GM21576 (cell line): ENCODE results near the gene ETV5.

Experiments used
- ATAC-seq: cut with Tn5 transposase; IDR thresholded peaks from one replicate; pipeline ENCODE4 v1.9.1; 2021; ENCODE audit warnings: mild to moderate bottlenecking, moderate library complexity; ENCODE audit not compliant: unreplicated experiment

The ETV5 gene

DNA sequence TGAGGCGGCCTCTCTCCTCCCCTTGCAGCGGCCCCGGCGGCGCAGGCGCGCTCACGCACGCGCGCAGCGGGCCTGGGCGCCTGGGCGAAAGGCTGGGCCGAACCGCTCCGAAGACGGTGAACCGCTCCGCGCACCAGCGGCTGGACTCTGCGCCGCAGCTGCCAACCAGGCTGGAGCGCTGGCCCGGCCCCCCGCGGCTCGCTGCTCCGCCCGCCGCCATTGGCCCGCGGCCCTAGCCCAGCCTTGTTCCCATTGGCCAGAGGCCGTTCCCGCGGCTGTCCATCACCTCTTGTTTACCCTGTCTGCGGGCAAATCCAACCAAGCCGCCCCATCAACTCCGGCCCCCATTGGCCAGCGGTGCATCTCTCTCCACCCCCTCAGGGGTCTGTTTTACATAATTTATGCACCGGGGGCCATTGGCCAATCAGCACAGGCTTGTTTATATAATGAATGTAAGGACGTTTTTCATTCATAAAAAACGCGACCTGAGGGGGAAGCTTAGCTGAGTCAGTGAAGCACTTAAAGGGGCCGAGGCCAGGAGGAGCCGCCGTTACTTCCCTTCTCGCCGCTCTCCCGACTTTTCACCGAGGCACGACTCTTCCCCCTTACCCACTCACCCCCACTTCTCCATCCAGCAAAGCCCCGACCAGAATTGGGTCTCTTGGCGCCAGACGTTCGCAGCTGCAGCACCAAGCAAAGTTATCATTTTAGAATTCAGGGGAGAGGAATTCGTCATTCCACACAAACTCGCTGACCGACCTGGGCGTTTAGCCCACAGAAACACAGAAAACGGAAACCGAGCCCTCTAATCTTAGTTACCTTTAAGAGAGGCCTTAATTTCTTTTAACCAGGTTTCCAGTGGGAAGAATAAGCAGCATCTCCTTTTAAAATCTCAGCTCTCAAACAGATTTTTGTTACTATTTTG is at the start of gene ETV5:
TSS of gene ETV5 (minus strand) at position 149 of the 925 bp plus-strand sequence. CDS start 3,221 bp downstream, outside the sequence.
- ATAC-seq: peak; percentile 95

DNA sequence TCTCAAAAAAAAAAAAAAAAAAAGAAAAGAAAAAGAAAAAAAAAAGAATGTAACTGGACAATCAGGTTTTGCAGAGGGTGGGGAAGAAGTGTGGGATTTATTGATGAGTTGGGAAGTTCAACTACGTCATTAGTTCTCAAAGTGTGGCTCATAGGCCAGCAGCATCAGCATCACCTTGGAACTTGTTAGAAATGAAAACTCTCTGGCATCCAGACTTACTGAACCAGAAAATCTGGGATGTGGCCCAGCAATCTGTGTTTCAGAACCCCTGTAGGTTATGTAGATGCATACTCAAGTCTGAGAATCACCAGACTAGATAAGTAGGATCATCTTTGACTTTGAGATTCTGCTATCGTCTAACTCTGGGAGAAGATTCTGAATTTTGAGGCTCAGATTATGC is 45.8 kb upstream of the ETV5 start:
- no peak for ATAC-seq

DNA sequence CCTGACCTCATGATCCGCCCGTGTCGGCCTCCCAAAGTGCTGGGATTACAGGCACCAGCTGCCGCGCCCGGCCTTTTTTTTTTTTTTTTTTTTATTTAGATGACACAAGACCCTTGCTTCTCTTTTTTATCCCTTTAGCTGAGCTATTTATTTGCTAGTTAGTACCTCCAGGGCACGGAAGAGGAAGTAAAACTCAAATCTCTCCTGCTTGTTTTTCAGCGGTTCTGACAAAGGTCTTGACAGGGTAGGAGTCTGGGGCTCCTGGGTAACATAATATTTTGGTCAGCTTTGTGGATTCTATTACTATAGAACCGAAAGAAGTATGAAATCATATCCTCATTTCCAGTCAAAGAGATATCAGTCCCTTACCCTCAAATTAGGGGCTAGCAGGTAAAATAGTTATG is 44.0 kb upstream of the ETV5 start:
- peak; percentile 86 for ATAC-seq

DNA sequence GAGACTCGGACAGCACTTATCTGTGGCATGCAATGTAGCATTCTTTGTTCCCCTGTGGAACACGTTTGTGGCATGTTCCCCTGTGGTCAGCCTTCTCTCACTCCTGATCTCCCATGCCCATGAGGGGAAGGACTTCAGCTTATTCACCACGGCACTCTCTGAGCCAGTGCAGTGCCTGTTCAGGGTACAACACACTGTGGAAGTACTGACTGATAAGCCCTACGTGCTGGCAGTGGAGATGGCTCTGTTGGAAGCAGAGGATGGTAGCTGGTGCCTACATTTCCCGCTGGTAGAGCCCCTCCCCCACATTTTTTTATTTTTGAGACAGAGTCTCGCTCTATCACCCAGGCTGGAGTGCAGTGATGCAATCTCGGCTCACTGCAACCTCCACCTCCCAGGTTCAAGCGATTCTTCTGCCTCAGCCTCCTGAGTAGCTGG is 43.5 kb upstream of the ETV5 start:
- peak; percentile 8 for ATAC-seq

DNA sequence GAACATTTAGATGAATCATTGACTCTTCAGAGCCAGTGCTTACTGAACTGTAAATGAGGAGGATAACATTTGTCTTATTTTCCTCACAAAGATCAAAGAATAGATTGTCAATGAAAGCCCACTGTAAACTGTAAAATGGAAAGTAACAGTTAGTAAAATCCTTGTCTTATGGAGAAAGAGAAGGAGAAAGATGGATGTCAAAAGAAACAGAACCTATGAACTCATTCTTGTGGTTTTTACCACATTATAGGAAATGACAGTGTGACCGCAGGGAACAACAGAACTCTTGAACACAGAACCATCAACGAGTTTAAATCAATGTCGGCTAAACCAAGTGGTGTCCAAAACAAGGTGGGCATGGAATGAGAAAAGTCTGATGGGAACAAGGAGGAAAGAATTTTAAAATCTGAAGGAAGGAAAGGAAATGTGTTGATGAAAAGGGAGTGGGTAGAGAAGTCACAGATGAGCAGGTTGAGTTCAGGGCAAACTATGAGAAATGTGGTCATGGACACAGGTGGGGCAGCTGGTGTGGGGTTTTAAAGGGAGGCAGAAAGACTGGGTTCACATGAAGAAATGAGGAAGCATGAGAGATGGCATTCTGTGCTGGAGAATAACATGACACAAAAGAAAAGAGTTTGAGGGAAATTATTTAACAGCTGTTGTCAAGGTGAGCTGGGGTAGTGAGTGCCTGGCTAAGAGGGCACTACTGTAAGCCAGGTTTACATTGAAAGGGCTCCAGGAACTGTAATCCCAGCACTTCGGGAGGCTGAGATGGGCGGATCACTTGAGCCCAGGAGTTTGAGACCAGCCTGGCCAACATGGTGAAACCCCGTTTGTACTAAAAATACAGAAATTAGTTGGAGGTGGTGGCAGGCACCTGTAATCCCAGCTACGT is 42.4 kb upstream of the ETV5 start:
- peak; percentile 40 for ATAC-seq

DNA sequence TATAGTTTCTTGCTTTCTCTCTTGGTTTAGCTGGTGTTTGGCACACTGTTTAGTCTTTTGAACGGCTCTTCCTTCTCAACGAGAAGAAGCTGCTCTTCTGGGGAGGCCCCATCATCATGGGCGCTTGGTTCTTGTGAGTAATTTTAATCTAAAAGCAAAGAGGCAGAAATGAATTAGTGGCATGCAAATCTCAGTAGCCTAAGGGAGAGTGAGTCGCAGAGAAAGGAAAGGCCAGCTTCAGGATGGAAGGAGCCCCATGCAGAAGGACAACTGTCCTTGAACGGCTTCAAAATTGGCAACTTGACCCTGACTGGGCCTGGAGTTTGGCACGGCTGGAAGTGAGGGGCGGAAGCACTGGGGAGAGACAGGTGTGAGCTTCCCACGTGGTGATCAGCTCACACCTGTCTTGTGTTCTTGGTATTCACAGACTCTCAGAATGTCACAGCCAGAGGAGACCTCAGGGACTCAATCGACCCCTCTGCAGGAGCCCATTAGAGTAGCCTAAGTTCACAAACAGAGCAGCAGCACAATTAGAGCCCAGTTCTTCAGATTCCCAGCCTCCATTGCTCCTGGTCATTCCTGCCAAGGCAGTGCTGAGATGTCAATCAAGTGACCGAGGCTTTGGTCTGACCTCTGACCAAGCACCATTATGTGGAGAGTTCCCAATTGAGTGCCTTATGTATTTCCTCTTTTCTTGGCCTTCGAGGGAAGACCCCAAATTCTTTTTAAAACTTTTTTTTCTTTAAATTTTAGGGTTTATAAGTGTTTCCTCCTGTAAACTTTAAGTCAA is 41.3 kb upstream of the ETV5 start:
- ATAC-seq: no peak

DNA sequence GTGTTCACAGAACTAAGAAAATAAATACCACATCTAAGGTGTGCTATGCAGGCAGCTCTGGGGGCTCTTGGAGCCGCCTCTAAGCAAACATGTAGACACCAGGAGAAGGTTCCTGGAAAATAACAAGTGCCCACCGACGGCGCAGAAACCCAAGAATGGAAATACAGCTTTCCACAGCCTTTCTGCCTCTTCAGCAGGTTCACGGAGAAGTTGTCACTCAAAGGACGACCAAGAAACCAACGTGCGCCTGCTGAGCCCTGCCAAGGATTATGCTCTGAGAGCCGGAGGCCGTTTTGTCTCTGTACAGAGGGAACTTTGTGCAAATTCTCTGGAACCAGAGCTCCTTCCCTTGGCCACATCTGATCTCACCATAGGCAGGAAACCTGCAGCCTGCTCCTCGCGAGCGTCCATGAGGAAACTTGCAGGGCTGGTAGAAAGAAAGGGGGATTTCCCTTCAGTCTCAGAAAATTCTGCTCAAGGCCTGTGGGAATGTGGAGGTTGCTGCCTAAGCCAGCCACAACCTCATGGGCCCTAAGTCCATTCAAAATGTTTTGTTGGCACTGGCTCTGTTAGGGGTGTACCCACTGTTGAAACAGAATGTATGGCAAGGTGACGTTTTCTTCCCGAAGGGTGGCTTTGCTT is 40.6 kb upstream of the ETV5 start:
- ATAC-seq: no peak

DNA sequence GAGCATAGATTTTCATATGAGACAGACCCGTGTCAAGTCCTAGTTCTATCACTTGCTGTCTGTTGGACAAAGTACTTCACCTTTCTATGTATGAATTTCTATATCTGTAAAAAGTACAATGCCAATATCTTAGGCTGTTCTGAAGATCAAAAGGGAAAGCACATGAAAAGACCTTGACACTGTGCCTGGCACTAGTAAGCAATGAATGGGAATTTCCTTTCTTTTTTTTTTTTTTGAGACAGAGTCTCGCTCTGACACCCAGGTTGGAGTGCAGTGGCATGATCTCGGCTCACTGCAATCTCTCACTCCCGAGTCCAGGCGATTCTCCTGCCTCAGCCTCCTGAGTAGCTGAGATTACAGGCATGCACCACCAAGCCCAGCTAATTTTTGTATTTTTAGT is 35.4 kb upstream of the ETV5 start:
- no peak for ATAC-seq

DNA sequence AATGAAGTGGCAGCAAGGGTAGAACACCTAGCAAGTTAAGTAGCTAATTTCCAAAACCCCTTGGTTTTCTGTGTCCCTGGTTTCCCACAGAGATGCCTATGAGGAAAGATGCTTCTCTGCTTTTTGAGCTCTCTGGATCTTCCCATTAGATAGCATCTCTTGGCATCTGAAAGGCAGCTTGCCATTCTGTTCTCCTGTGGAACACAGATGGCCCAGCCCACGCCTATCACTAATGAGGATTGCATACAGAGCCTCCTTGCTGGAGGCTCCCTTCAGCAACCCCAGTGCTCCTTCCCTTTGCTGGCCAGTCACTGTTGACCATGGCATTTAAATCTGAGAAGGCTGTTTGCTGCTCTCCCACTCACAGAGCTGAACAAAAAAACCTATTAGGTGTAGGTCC is 34.4 kb upstream of the ETV5 start:
- no peak for ATAC-seq

DNA sequence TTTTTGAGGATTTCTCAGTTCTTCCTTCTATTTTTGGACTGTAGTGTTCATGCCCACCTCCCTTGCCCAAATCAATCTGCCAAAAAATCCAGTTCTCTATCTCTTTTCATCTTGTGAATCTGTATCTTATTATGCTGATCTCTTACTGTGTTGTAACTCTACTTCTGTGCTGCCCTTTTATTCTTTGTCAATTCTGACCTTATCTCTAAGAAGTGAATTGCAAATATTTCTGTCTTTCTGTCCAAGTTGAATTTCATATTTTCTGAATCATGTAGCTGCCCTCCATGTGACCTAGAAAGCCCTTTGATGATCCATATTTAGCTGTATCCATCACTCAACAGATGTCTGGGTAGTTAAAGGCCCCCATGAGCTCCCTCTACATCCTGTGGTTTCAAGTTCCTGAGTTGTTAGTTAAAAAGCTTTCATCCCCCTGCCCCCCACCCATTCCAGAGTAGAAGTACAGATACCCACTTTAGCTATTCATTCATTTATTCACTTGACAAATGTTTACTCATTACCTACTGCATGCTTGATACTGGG is 33.6 kb upstream of the ETV5 start:
- no peak for ATAC-seq

DNA sequence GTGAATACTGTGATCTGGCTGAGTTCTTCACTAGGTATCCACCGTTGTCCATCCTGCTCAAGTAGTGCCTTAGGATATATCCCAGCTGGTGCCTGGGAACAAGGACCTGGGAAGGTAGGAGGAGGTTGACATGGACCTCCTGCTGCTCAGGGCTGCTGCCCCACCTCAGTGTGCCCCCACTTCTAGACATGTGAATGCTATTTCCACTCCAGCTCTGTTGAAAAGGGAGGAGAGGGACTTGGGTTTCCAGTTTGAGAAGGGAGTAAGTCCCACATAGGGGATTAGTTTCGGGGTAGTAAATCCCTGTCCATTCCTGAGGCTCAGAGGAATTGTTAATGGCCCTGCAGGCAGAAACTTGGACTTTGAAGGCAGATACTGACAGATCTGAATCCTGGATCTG is 32.9 kb upstream of the ETV5 start:
- no peak for ATAC-seq

DNA sequence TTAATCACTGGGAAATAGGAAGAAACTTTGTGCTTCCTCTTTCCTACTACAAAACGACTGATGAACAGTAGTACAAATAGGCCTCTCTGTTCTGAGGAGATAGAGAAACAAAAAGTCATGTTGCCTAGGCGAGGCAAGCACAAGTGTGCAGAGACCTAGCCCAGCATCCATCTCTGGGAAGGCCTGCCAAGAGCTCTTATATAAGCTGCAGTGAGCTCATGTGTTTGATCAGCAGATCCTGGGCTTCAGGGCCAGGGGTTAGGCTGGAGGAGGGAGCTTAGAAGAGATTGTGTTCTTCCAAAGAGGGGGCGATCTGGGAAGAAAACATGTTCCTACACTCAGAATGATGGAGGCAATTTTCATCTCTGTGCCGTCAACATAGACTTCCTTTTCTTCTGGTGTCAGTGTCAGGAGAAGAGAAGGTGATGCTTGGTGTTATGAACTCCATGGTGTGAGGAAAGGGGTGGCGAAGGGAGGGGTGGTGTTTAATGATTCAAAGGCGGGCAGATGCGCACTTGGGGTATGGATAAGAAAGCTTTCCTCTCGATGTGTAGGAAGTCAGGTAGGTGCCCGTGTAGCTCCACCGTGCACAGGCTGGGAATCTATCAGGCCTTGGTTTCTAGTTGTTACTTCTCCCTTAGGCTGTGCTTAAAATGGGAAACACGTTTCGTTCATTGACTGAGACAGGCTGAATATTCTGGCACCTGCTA is 29.5 kb upstream of the ETV5 start:
- no peak for ATAC-seq

DNA sequence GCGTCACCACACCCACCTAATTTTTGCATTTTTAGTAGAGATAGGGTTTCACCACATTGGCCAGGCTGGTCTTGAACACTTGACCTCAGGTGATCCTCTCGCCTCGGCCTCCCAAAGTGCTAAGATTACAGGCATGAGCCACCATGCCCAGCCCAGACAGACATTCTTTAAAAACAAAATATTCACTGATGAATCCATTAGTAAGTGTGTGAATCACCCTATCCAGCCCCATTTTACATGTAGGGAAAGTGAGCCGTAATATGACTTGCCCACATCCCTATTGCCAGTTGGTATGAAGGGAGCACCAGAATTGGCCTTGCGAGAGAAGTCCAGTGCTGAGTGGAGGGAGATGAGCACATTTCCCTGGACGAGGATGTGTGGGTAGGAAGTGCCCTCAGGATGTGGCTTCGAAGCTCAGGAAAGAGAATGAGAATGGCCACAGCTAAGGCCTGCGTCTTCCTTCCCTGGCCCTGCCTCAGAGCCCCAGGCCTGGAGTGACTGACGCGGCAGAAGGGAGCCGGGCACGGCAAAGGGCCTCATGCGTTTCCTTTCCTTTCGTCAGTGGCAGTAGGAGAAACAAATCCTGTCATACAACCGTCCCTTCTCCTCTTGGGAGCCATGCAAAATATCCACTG is 28.3 kb upstream of the ETV5 start:
- ATAC-seq: no peak

DNA sequence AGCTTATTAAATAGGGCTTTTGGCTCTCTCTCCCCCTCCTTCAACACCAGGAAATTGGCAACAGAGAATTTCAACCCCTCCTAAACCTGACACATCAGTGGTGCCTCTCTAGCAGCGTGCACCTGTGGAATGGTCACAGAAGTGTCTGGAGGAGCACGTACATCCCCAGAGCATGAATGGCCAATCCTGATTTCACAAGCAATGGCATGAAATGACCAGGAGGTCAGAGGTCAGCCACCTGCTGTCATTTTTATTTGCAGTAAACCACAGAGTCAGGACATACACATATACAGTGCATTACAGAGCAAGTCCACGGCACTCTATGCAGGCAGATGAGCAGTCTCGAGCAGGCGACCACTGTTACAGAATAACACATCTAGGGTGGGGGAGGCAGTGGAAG is 25.1 kb upstream of the ETV5 start:
- no peak for ATAC-seq

DNA sequence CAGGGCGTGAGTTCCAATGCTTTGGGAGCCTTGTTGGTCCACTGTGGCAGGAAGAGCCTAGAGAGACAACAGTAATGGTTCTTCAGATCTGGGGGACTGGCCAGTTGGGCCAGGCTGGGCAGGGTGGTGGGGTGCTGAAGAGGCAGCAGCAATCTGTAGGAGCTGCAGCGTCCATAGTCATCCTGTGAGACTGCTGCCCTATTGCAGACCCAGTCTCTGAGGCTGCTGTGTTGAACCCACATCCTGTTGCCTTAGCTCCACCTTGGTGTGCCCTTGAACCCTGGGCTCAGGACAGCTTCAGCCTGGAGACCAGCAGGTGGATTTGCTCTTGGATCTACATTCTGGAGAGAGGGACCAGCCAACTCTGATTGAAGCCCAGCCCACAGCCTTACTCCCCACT is 23.6 kb upstream of the ETV5 start:
- no peak for ATAC-seq

DNA sequence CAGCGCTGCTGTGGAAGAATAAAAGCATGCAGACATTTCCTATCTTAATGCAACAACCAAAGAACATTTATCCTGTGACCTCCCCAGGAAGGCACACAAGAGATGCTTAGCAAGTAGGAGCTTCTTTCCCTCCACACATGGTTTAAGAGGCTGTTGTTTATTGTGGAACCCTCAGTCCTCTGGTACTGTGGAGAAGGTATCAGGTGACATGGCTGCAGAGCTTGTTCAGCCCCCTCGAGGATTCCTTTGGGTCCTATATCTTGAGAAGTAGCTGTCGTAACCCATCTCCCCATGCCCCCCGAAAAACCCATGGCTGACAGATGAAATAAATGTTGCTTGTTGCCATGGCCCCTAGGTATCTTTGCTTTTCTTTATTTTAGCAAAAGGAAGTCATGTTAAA is 20.3 kb upstream of the ETV5 start:
- no peak for ATAC-seq

DNA sequence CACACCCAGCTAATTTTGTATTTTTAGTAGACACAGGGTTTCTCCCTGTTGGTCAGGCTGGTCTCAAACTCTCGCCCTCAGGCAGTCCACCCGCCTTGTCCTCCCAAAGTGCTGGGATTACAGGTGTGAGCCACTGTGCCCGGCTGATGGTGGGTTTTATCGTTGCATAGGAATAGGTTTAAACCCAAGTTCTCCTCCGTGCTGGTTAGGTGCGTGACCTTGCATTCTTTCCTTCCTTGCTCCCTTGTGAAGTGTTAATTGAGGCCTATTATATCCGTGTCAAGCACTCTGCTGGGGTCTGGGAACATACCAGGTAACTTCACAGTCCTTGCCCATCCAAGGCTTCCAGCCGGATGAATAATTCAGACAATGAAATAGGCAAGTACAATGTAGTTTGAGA is 19.3 kb upstream of the ETV5 start:
- no peak for ATAC-seq

DNA sequence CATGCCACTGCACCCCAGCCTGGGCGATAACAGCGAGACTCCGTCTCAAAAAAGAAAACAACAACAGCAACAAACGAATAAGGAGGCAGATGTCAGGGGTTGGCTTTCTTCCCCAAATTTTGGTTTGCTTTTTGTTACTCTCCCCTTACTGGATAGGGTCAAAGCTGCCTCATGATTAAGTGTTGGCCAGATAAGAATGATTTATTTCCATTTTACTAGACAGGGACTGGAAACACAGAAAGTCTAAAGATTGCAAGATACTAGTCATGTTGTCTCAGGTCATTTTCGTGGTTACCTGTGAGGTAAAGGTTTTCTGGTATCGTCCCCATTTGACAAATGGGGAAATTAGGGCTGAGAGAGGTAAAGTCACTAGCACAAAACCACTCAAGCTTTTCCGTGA is 18.6 kb upstream of the ETV5 start:
- ATAC-seq: no peak

DNA sequence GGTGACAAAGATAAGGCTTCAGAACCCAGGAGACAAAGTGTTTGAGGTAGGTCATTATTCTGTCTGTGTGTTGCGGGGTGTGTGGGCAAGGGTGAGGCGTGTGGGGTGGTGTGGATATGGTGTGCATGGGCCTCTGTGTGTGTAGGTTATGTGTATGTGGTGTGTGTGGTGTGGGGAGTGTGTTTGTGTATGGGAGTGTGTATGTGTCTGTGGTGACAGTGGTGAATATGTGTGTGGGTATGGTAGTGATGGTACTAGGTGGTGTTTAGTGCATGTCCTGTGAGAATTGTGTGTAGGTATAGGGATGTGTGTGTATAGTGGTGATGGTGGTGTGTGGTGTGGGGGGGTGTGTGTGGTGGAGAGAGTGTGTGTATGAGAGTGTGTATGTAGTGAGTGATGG is 16.2 kb upstream of the ETV5 start:
- no peak for ATAC-seq
